ENCODE data around the gene MAN2B2. TPM values are rescaled to one million over a fixed set of nuclear protein-coding genes. Genes with fewer than 3 reads are reported as not detected.

The MAN2B2 gene
- total RNA-seq, 1 experiment from 2014 or later = 30.9 TPM

- Mint-ChIP-seq H3K4me1 (ENCODE audit: low read depth, unreplicated experiment) (peaks cover 11% of the 10 kb centered on the region), H3K36me3 (ENCODE audit: insufficient read depth, unreplicated experiment) (no peaks in the 10 kb centered on the region), H3K9me3 (ENCODE audit: low read depth, unreplicated experiment) (no peaks in the 10 kb centered on the region), H3K4me3 (ENCODE audit: low read depth, unreplicated experiment) (no peak overlapping the region), H3K27me3 (ENCODE audit: unreplicated experiment) (peaks cover 57% of the 10 kb centered on the region), H3K27ac (ENCODE audit: unreplicated experiment) (no peak overlapping the region)
- intact Hi-C loops (cut with micrococcal nuclease; ENCODE audit: unreplicated experiment) = no loop called here
- no peak for TF ChIP-seq CTCF (IDR thresholded peaks at IDR 0.05; ENCODE audit: unreplicated experiment)
- CTCF ChIA-PET = no interaction called here
- no peak for DNase-seq
- no TSS peak for BruUV-seq (replicated peaks)
Measured at GRCh38 chr4:6538575-6538974, 36.4 kb upstream of the MAN2B2 start.

- CTCF ChIA-PET = no interaction called here
- no peaks in the 10 kb centered on the region for H3K36me3 Mint-ChIP-seq (ENCODE audit: insufficient read depth, unreplicated experiment)
- intact Hi-C loops (cut with micrococcal nuclease; ENCODE audit: unreplicated experiment) = no loop called here
- no peak overlapping the region for H3K27ac Mint-ChIP-seq (ENCODE audit: unreplicated experiment)
- TF ChIP-seq CTCF (IDR thresholded peaks at IDR 0.05; ENCODE audit: unreplicated experiment) = no peak
- DNase-seq = no peak
- no peak overlapping the region for H3K4me3 Mint-ChIP-seq (ENCODE audit: low read depth, unreplicated experiment)
- peaks cover 57% of the 10 kb centered on the region for H3K27me3 Mint-ChIP-seq (ENCODE audit: unreplicated experiment)
- no TSS peak for BruUV-seq (replicated peaks)
- H3K4me1 Mint-ChIP-seq (ENCODE audit: low read depth, unreplicated experiment) = peaks cover 11% of the 10 kb centered on the region
- H3K9me3 Mint-ChIP-seq (ENCODE audit: low read depth, unreplicated experiment) = no peaks in the 10 kb centered on the region
Measured at GRCh38 chr4:6539009-6539764, 35.8 kb upstream of the MAN2B2 start.

- peaks cover 53% of the 10 kb centered on the region for H3K27me3 Mint-ChIP-seq (ENCODE audit: unreplicated experiment)
- H3K4me3 Mint-ChIP-seq (ENCODE audit: low read depth, unreplicated experiment) = no peak overlapping the region
- H3K9me3 Mint-ChIP-seq (ENCODE audit: low read depth, unreplicated experiment) = no peaks in the 10 kb centered on the region
- no peak for TF ChIP-seq CTCF (IDR thresholded peaks at IDR 0.05; ENCODE audit: unreplicated experiment)
- DNase-seq = no peak
- peaks cover 5% of the 10 kb centered on the region for H3K36me3 Mint-ChIP-seq (ENCODE audit: insufficient read depth, unreplicated experiment)
- intact Hi-C loops (cut with micrococcal nuclease; ENCODE audit: unreplicated experiment) = loop anchor here (10.0 kb wide), 2 partner anchors 124 to 286 kb away; no protein-coding TSS in a partner anchor
- no peak overlapping the region for H3K27ac Mint-ChIP-seq (ENCODE audit: unreplicated experiment)
- no TSS peak for BruUV-seq (replicated peaks)
- peaks cover 11% of the 10 kb centered on the region for H3K4me1 Mint-ChIP-seq (ENCODE audit: low read depth, unreplicated experiment)
- CTCF ChIA-PET = no interaction called here
Measured at GRCh38 chr4:6540879-6541278, 34.1 kb upstream of the MAN2B2 start.

GRCh38 chr4:6541789-6542188, 33.2 kb upstream of the MAN2B2 start:
- Mint-ChIP-seq H3K36me3 (ENCODE audit: insufficient read depth, unreplicated experiment) (peaks cover 5% of the 10 kb centered on the region), H3K4me3 (ENCODE audit: low read depth, unreplicated experiment) (no peak overlapping the region), H3K9me3 (ENCODE audit: low read depth, unreplicated experiment) (no peaks in the 10 kb centered on the region), H3K4me1 (ENCODE audit: low read depth, unreplicated experiment) (peaks cover 11% of the 10 kb centered on the region), H3K27me3 (ENCODE audit: unreplicated experiment) (peaks cover 52% of the 10 kb centered on the region), H3K27ac (ENCODE audit: unreplicated experiment) (no peak overlapping the region)
- intact Hi-C loops (cut with micrococcal nuclease; ENCODE audit: unreplicated experiment) = loop anchor here (10.0 kb wide), 2 partner anchors 123 to 287 kb away; no protein-coding TSS in a partner anchor
- CTCF ChIA-PET = interaction anchor here (0.7 kb wide), 1 partner anchor 27 kb away, joined by 3 read pairs; no protein-coding TSS in a partner anchor
- no peak for TF ChIP-seq CTCF (IDR thresholded peaks at IDR 0.05; ENCODE audit: unreplicated experiment)
- no peak for DNase-seq
- no TSS peak for BruUV-seq (replicated peaks)
